ENCODE data around the gene MS4A6A.
"Not testable (repeated sequence)": the region's sequence is repeated elsewhere in the genome, so short reads cannot be mapped to it uniquely, and the experiment has no call there.

The MS4A6A gene

GRCh38 chr11:60195923-60196368 is 13.1 kb upstream of the MS4A6A start:
- H3K9ac ChIP-seq, result no peak overlapping the region
- H3K27ac ChIP-seq, result no peak overlapping the region
- H2AFZ ChIP-seq, result no peak overlapping the region
- TF ChIP-seq CTCF (IDR thresholded peaks at IDR 0.05), result no peak
- no peaks in the 10 kb centered on the region for H3K9me3 ChIP-seq (ENCODE audit: control insufficient read depth, low read length)
- no peak overlapping the region for H3K4me2 ChIP-seq (ENCODE audit: low read length)
- H3K4me1 ChIP-seq, result no peaks in the 10 kb centered on the region
- no peaks in the 10 kb centered on the region for H3K79me2 ChIP-seq
- H3K36me3 ChIP-seq (ENCODE audit: control insufficient read depth, insufficient read depth, low read length), result no peaks in the 10 kb centered on the region
- no peaks in the 10 kb centered on the region for H3K27me3 ChIP-seq (ENCODE audit: control insufficient read depth, insufficient read depth, low read length)
- no peak overlapping the region for H3K4me3 ChIP-seq (ENCODE audit: low read depth, low read length)

- H3K36me3 ChIP-seq (ENCODE audit: control insufficient read depth, insufficient read depth, low read length), result no peaks in the 10 kb centered on the region
- H3K27ac ChIP-seq, result no peak overlapping the region
- no peaks in the 10 kb centered on the region for H3K27me3 ChIP-seq (ENCODE audit: control insufficient read depth, insufficient read depth, low read length)
- no peaks in the 10 kb centered on the region for H3K9me3 ChIP-seq (ENCODE audit: control insufficient read depth, low read length)
- TF ChIP-seq CTCF (IDR thresholded peaks at IDR 0.05), result no peak
- H3K4me2 ChIP-seq (ENCODE audit: low read length), result no peak overlapping the region
- no peak overlapping the region for H3K9ac ChIP-seq
- no peaks in the 10 kb centered on the region for H3K79me2 ChIP-seq
- no peaks in the 10 kb centered on the region for H3K4me1 ChIP-seq
- H2AFZ ChIP-seq, result no peak overlapping the region
- no peak overlapping the region for H3K4me3 ChIP-seq (ENCODE audit: low read depth, low read length)
These were observed 11.6 kb upstream of the MS4A6A start for GRCh38 chr11:60194511-60194910.

- no peak overlapping the region for H3K4me2 ChIP-seq (ENCODE audit: low read length)
- H3K27ac ChIP-seq, result no peak overlapping the region
- H3K4me1 ChIP-seq, result no peaks in the 10 kb centered on the region
- H3K9ac ChIP-seq, result no peak overlapping the region
- H3K4me3 ChIP-seq (ENCODE audit: low read depth, low read length), result no peak overlapping the region
- no peak overlapping the region for H2AFZ ChIP-seq
- H3K79me2 ChIP-seq, result no peaks in the 10 kb centered on the region
- no peaks in the 10 kb centered on the region for H3K27me3 ChIP-seq (ENCODE audit: control insufficient read depth, insufficient read depth, low read length)
- TF ChIP-seq CTCF (IDR thresholded peaks at IDR 0.05), result peak; percentile 56
- H3K9me3 ChIP-seq (ENCODE audit: control insufficient read depth, low read length), result no peaks in the 10 kb centered on the region
- no peaks in the 10 kb centered on the region for H3K36me3 ChIP-seq (ENCODE audit: control insufficient read depth, insufficient read depth, low read length)
These were observed 11.0 kb upstream of the MS4A6A start for GRCh38 chr11:60193687-60194433.

GRCh38 chr11:60192564-60192963 is 9.7 kb upstream of the MS4A6A start:
- H3K36me3 ChIP-seq (ENCODE audit: control insufficient read depth, insufficient read depth, low read length); H3K79me2 ChIP-seq; H3K27me3 ChIP-seq (ENCODE audit: control insufficient read depth, insufficient read depth, low read length); H3K9ac ChIP-seq; H2AFZ ChIP-seq; H3K9me3 ChIP-seq (ENCODE audit: control insufficient read depth, low read length); H3K4me2 ChIP-seq (ENCODE audit: low read length); H3K4me3 ChIP-seq (ENCODE audit: low read depth, low read length); H3K27ac ChIP-seq; H3K4me1 ChIP-seq: not testable (repeated sequence)

GRCh38 chr11:60188481-60188880 is 5.6 kb upstream of the MS4A6A start:
- not testable (repeated sequence) for H3K9me3 ChIP-seq (ENCODE audit: control insufficient read depth, low read length); H3K27ac ChIP-seq; H3K4me3 ChIP-seq (ENCODE audit: low read depth, low read length); H2AFZ ChIP-seq; H3K4me1 ChIP-seq; H3K36me3 ChIP-seq (ENCODE audit: control insufficient read depth, insufficient read depth, low read length); H3K4me2 ChIP-seq (ENCODE audit: low read length); H3K27me3 ChIP-seq (ENCODE audit: control insufficient read depth, insufficient read depth, low read length); H3K79me2 ChIP-seq; H3K9ac ChIP-seq

- H3K4me2 ChIP-seq (ENCODE audit: low read length); H3K79me2 ChIP-seq; H2AFZ ChIP-seq; H3K36me3 ChIP-seq (ENCODE audit: control insufficient read depth, insufficient read depth, low read length); H3K27ac ChIP-seq; H3K4me3 ChIP-seq (ENCODE audit: low read depth, low read length); H3K4me1 ChIP-seq; H3K9me3 ChIP-seq (ENCODE audit: control insufficient read depth, low read length); H3K9ac ChIP-seq; H3K27me3 ChIP-seq (ENCODE audit: control insufficient read depth, insufficient read depth, low read length): not testable (repeated sequence)
These were observed 3.2 kb upstream of the MS4A6A start for GRCh38 chr11:60186128-60186527.

GRCh38 chr11:60185512-60185827 is 2.6 kb upstream of the MS4A6A start:
- H3K4me1 ChIP-seq; H3K4me3 ChIP-seq (ENCODE audit: low read depth, low read length); H3K36me3 ChIP-seq (ENCODE audit: control insufficient read depth, insufficient read depth, low read length); H2AFZ ChIP-seq; H3K27me3 ChIP-seq (ENCODE audit: control insufficient read depth, insufficient read depth, low read length); H3K79me2 ChIP-seq; H3K27ac ChIP-seq; H3K9ac ChIP-seq; H3K4me2 ChIP-seq (ENCODE audit: low read length); H3K9me3 ChIP-seq (ENCODE audit: control insufficient read depth, low read length): not testable (repeated sequence)

Data from parathyroid adenoma (tissue), 2 donors.